ENCODE measurements around the gene CALHM4. TPM values are rescaled to one million over a fixed set of nuclear protein-coding genes. Genes with fewer than 3 reads are reported as not detected.

The CALHM4 gene
- total RNA-seq, 1 donor from 2014 or later = not detected

GRCh38 chr6:116557893-116558292, 4.3 kb downstream of the CALHM4 start:
- H3K4me1 ChIP-seq = no peaks in the 10 kb centered on the region
- H3K36me3 ChIP-seq = no peaks in the 10 kb centered on the region
- H3K4me3 ChIP-seq = no peak overlapping the region
- no peak for DNase-seq (ENCODE audit: low spot score)
- H3K79me2 ChIP-seq (ENCODE audit: low read depth) = no peaks in the 10 kb centered on the region
- H3F3A ChIP-seq (ENCODE audit: low read depth) = no peaks in the 10 kb centered on the region
- H3K9me3 Mint-ChIP-seq = no peaks in the 10 kb centered on the region
- no peak overlapping the region for H3K9ac ChIP-seq
- no peak overlapping the region for H3K4me3 Mint-ChIP-seq
- H3K9me3 ChIP-seq (ENCODE audit: low read depth) = no peaks in the 10 kb centered on the region
- H3K27ac ChIP-seq = no peak overlapping the region
- no peaks in the 10 kb centered on the region for H4K20me1 ChIP-seq (ENCODE audit: low read depth)
- H3K27me3 Mint-ChIP-seq (ENCODE audit: insufficient read depth, low read depth) = peaks cover 3% of the 10 kb centered on the region
- no peak overlapping the region for H2AFZ ChIP-seq (replicated peaks)
- H3K27me3 ChIP-seq = no peaks in the 10 kb centered on the region
- no peak overlapping the region for H3K27ac Mint-ChIP-seq
- TF ChIP-seq CTCF (IDR thresholded peaks at IDR 0.05) = no peak
- H3K4me2 ChIP-seq = no peak overlapping the region
- peaks cover 6% of the 10 kb centered on the region for H3K4me1 Mint-ChIP-seq
- no peaks in the 10 kb centered on the region for H3K36me3 Mint-ChIP-seq

GRCh38 chr6:116560130-116560529, 6.6 kb downstream of the CALHM4 start:
- Histone ChIP-seq H3K27ac (no peak overlapping the region), H3K79me2 (ENCODE audit: low read depth) (no peaks in the 10 kb centered on the region), H3K9me3 (ENCODE audit: low read depth) (no peaks in the 10 kb centered on the region), H3K4me2 (no peak overlapping the region), H3K36me3 (no peaks in the 10 kb centered on the region), H3K4me3 (no peak overlapping the region), H3K27me3 (no peaks in the 10 kb centered on the region), H3K9ac (no peak overlapping the region), H2AFZ (replicated peaks) (no peak overlapping the region), H3F3A (ENCODE audit: low read depth) (no peaks in the 10 kb centered on the region), H3K4me1 (no peaks in the 10 kb centered on the region), H4K20me1 (ENCODE audit: low read depth) (no peaks in the 10 kb centered on the region)
- no peak overlapping the region for H3K4me3 Mint-ChIP-seq
- H3K4me1 Mint-ChIP-seq = peaks cover 6% of the 10 kb centered on the region
- TF ChIP-seq EZH2 (IDR thresholded peaks at IDR 0.05) (no peak), CTCF (IDR thresholded peaks at IDR 0.05) (no peak), EZH2phosphoT487 (IDR thresholded peaks at IDR 0.05) (no peak)
- DNase-seq (ENCODE audit: low spot score) = no peak
- peaks cover 2% of the 10 kb centered on the region for H3K27me3 Mint-ChIP-seq (ENCODE audit: insufficient read depth, low read depth)
- no peak overlapping the region for H3K27ac Mint-ChIP-seq
- no peaks in the 10 kb centered on the region for H3K36me3 Mint-ChIP-seq
- H3K9me3 Mint-ChIP-seq = no peaks in the 10 kb centered on the region

GRCh38 chr6:116561377-116562018, 7.9 kb downstream of the CALHM4 start:
- Histone ChIP-seq H3F3A (ENCODE audit: low read depth) (no peaks in the 10 kb centered on the region), H3K79me2 (ENCODE audit: low read depth) (no peaks in the 10 kb centered on the region), H3K4me2 (no peak overlapping the region), H2AFZ (replicated peaks) (peak overlapping the region; percentile 97), H3K9ac (no peak overlapping the region), H3K27ac (no peak overlapping the region), H3K36me3 (no peaks in the 10 kb centered on the region), H3K4me1 (no peaks in the 10 kb centered on the region), H3K4me3 (no peak overlapping the region), H3K9me3 (ENCODE audit: low read depth) (no peaks in the 10 kb centered on the region), H3K27me3 (no peaks in the 10 kb centered on the region), H4K20me1 (ENCODE audit: low read depth) (no peaks in the 10 kb centered on the region)
- Mint-ChIP-seq H3K9me3 (no peaks in the 10 kb centered on the region), H3K27ac (peak overlapping the region; percentile 55), H3K4me3 (no peak overlapping the region), H3K4me1 (peaks cover 6% of the 10 kb centered on the region), H3K27me3 (ENCODE audit: insufficient read depth, low read depth) (peaks cover 3% of the 10 kb centered on the region), H3K36me3 (no peaks in the 10 kb centered on the region)
- TF ChIP-seq EZH2phosphoT487 (IDR thresholded peaks at IDR 0.05) (no peak), CTCF (IDR thresholded peaks at IDR 0.05) (peak; percentile 95), EZH2 (IDR thresholded peaks at IDR 0.05) (no peak)
- DNase-seq (ENCODE audit: low spot score) = peak; percentile 71

Data from neural progenitor cell (in vitro differentiated cells).